ENCODE measurements around the gene ARHGAP15. TPM values are rescaled to one million over a fixed set of nuclear protein-coding genes. Genes with fewer than 3 reads are reported as not detected.

ARHGAP15 gene
- total and polyA plus RNA-seq, 2 experiments from 2014 or later, result 0.26 TPM; not detected in 1

DNA sequence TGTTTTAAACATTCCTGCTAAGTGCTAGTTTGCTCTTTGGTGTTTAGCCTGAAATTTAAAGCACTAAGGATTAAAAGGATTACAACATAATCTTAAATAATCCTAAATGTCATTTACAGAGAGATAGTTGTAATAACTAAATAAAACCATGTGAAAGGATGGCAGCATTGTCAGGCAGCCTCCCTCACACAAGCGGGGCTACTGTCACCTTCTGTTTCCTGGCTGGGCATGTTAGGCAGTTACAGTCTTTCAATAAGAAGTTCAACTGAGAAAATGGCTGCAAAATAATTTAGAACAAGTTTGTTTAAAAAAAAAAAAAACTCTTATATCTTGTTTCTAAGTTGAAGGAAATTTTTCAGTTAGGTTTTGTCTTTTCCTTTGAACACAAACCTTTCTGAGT, 124.9 kb downstream of the ARHGAP15 start (continued):
- TF ChIP-seq NANOG (IDR thresholded peaks at IDR 0.05; ENCODE audit: borderline replicate concordance) (no peak), ZNF114 (CRISPR knock-in tag; IDR thresholded peaks at IDR 0.05) (no peak)
- TF ChIP-seq, protein P1, sequence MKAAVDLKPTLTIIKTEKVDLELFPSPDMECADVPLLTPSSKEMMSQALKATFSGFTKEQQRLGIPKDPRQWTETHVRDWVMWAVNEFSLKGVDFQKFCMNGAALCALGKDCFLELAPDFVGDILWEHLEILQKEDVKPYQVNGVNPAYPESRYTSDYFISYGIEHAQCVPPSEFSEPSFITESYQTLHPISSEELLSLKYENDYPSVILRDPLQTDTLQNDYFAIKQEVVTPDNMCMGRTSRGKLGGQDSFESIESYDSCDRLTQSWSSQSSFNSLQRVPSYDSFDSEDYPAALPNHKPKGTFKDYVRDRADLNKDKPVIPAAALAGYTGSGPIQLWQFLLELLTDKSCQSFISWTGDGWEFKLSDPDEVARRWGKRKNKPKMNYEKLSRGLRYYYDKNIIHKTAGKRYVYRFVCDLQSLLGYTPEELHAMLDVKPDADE (IDR thresholded peaks at IDR 0.05), result no peak

- Mint-ChIP-seq H3K36me3 (ENCODE audit: low read depth) (0 out of 3 replicates have a peak, but pooled peaks cover 4% of the 10 kb centered on the region), H3K4me3 (no peak overlapping the region), H3K9me3 (0 out of 3 replicates have a peak, but pooled peaks cover 2% of the 10 kb centered on the region), H3K27ac (no peak overlapping the region), H3K4me1 (peaks cover 17% of the 10 kb centered on the region), H3K27me3 (ENCODE audit: insufficient read depth, low read depth, poor library complexity) (no peaks in the 10 kb centered on the region)
- ATAC-seq (no peak), DNase-seq (ENCODE audit: low spot score) (no peak)
- H3K27me3 ChIP-seq (ENCODE audit: insufficient read depth), result no peaks in the 10 kb centered on the region
- H3K9me2 ChIP-seq (ENCODE audit: insufficient read depth), result no peaks in the 10 kb centered on the region
- no peaks in the 10 kb centered on the region for H3K36me3 ChIP-seq (ENCODE audit: insufficient read depth)
- H3F3A ChIP-seq (replicated peaks; ENCODE audit: low read depth), result no peaks in the 10 kb centered on the region
- H3K4me1 ChIP-seq (ENCODE audit: insufficient read depth), result peaks cover 7% of the 10 kb centered on the region
- no peaks in the 10 kb centered on the region for H3K79me2 ChIP-seq (replicated peaks; ENCODE audit: insufficient read depth)
- no peak overlapping the region for H2AFZ ChIP-seq
- H3K4me2 ChIP-seq, result no peak overlapping the region
- no peaks in the 10 kb centered on the region for H4K20me1 ChIP-seq (replicated peaks; ENCODE audit: insufficient read depth)
- no peak overlapping the region for H3K4me3 ChIP-seq
- H3K27ac ChIP-seq (ENCODE audit: low read depth), result no peak overlapping the region
- TF ChIP-seq NANOG (IDR thresholded peaks at IDR 0.05; ENCODE audit: borderline replicate concordance) (no peak), REST (IDR thresholded peaks at IDR 0.05; ENCODE audit: unreplicated experiment) (no peak), ZNF462 (CRISPR knock-in tag; IDR thresholded peaks at IDR 0.05) (no peak), EZH2phosphoT487 (IDR thresholded peaks at IDR 0.05; ENCODE audit: unreplicated experiment) (no peak), STAT1 (IDR thresholded peaks at IDR 0.05; ENCODE audit: unreplicated experiment) (no peak), EZH2 (IDR thresholded peaks at IDR 0.05; ENCODE audit: low read depth, unreplicated experiment) (no peak), CREB1 (CRISPR knock-in tag; IDR thresholded peaks at IDR 0.05; ENCODE audit: low read depth) (no peak), POLR2AphosphoS5 (IDR thresholded peaks at IDR 0.05; ENCODE audit: low read depth) (no peak), ZNF331 (CRISPR knock-in tag; IDR thresholded peaks at IDR 0.05; ENCODE audit: low read depth) (no peak), JUNB (IDR thresholded peaks at IDR 0.05; ENCODE audit: unreplicated experiment) (no peak), ZNF114 (CRISPR knock-in tag; IDR thresholded peaks at IDR 0.05) (no peak), CTCF (conservative IDR thresholded peaks at IDR 0.05; ENCODE audit: low read depth in 2 of 2) (no peak)
These were observed 125.9 kb downstream of the ARHGAP15 start for GRCh38 chr2:143255086-143255485.

Data from GM23338 (cell line).